Right ventricle myocardium inferior (tissue), 1 donor: ENCODE data around the gene TBCEL. TPM values are rescaled to one million over a fixed set of nuclear protein-coding genes. Genes with fewer than 3 reads are reported as not detected.

Experiments
- ATAC-seq: fragments of 200-7000 bp; cut with Tn5 transposase; one replicate; pipeline ENCODE4 v1.9.1; 2020; ENCODE audit warnings: mild to moderate bottlenecking, moderate library complexity
- DNase-seq: peaks from one replicate; pipeline ENCODE4 v3.0.0; 2021; ENCODE audit errors: missing footprints
- intact Hi-C: fragments of 100-400 bp; cut with DNase I; formaldehyde crosslinking; loops from one replicate; pipeline ENCODE4 v1.11.0; 2022
- long read RNA-seq: library from polyadenylated mRNA; unstranded; transcript quantifications from one replicate; pipeline ENCODE4 v2.0.0, GENCODE V29; 2021
- total RNA-seq: library from RNA; stranded (reverse); fragmentation: NEBNext Ultra II Directional; extraction: Animal tissue kit (Norgen Biotek cat#: 25700); gene quantifications from one replicate; pipeline ENCODE4 v1.2.1, GENCODE V29; 2021
- donor health status: DM: no; HTN: yes; CAD: no; lungs with severe emphysema.

Gene TBCEL, protein sequence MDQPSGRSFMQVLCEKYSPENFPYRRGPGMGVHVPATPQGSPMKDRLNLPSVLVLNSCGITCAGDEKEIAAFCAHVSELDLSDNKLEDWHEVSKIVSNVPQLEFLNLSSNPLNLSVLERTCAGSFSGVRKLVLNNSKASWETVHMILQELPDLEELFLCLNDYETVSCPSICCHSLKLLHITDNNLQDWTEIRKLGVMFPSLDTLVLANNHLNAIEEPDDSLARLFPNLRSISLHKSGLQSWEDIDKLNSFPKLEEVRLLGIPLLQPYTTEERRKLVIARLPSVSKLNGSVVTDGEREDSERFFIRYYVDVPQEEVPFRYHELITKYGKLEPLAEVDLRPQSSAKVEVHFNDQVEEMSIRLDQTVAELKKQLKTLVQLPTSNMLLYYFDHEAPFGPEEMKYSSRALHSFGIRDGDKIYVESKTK
- 25.2 TPM for total RNA-seq
- long read RNA-seq, full-length matches to known transcripts = 2 of 2 reads
- long read RNA-seq, partial matches to known transcripts = 0 of 2 reads
- long read RNA-seq, other reads (novel, unspliced or antisense) = 0 of 2 reads

DNA sequence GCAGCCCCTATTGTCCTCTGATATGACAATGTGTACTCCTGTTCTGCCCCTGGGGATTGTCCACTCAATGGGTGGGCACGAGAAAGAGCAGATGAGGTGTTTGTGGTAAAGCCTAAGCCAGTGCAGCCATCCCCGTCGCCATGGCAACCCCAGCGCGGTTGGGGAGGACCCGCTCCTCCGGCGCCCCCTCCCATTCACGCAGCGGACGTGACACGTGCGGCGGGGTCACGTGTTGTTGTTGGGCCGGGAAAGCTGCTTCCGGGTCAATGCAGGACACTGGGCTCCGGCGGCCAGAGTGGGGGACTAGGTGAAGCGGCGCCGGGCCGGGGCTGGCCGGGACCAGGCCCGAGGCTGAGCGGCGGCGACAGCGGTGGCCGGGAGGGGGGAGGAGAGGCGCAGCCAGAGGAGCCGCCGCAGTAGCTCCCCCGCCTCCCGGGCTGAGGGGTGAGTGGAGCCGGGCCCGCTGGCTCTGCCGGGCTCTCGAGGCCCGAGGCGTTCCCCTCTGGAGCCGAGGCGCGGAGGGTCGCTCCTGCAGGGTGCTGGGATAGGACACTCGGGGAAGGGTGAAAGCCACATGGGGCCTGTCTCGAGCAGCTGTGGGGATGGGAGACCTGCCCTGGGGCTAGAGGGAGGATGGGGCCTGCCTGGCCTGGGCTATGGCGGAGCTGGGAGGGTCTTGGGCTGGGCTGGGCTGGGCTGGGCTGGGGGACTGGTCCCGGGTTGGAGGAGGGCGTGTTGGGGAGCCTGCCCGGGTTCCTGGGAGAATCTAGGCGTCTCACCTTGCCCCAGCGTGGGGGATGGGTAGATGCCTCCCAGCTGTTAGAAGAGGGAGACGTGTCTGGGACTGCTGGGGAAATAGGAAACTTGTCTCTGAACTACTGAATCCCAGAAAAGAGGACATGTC, at the start of gene TBCEL:
TBCEL (plus strand) TSS at position 255 of the 904 bp plus-strand sequence. CDS start 21,589 bp downstream, outside the sequence.
- DNase-seq (peak; percentile 95), ATAC-seq (peak; percentile 90)
- intact Hi-C loops = no loop called here

- no peak for ATAC-seq
- intact Hi-C loops = no loop called here
- no peak for DNase-seq
Observed at GRCh38 chr11:120974466-120974865, 49.4 kb upstream of the TBCEL start.

DNA sequence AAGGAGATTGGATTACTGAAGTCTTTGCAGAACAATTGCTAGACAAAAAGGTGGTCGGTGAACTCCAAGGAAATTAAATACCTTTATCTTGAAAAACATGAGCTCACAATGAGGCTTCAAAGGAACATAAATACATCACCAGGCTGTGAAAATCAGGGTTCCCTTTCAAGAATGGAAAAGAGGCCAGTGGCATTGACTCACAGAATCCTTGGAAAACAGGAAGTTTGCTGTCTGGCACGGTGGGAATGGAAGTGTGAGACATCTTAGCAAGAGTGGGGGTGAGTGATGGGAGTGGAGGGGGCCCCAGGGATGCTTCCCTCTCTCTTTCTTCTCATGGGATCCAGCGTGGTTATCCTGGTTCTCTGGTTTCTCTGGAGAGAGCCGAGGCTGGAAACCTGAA, 48.9 kb upstream of the TBCEL start:
- no peak for ATAC-seq
- intact Hi-C loops = no loop called here
- DNase-seq = no peak

DNA sequence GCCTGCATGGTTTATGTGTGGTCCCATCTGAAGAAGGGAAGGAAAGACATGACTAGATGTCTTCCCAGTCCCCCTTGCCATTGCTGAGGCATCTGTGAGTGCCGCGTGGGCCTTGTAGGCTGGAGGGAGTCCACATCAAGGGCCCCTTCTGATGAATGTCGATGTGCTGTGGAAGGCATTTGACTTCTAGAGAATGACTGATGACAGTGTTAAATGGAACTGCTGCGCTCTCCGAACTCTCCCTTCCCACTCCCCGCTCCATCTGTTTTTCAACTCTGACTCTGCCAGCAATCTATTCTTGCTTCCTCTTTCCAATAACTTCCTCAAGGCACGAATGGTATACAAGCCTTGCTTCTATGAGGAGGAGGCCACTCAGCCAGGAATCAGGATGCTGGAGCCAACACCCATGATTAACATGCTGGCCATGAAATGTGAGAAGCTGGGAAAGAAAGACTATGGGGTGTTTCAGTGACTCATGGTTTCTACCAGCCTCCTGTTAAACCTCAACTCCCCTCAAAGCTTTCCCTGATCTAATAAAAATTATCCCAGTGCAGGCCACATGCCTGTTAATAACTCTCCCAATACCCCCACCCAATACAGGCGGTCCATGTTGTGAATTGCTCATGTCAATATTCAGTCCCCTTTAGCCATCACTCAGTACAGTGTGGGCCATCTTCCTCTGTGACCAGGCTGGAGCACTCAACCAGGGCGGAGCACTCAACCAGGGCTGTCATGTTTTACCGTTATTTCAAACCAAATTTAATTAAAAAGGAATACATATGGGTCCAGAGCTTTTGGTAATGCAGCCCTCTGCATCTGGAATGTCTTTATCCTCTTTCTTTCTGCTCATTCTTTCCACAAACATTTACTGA, 46.4 kb upstream of the TBCEL start:
- intact Hi-C loops = no loop called here
- ATAC-seq = no peak
- DNase-seq = no peak

DNA sequence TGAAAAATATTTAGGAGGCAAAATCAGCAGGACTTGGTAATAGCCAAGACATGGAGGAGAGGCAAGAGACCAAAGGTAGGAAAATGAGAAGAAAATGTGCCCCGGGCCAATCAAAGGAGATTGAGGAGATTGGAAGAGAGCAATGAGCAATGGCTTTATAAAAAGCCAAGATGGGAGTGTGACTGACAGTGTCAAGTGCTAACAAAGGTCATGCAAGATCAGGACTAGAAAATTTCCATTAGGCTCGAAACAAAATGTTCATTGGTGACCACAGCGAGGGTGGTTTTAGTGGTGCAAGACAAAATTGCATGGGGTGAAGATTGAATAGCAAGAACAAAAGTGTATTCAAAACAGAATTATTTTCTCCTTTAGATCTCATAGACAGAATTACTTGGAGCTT, 45.2 kb upstream of the TBCEL start:
- ATAC-seq (no peak), DNase-seq (no peak)
- intact Hi-C loops = no loop called here

DNA sequence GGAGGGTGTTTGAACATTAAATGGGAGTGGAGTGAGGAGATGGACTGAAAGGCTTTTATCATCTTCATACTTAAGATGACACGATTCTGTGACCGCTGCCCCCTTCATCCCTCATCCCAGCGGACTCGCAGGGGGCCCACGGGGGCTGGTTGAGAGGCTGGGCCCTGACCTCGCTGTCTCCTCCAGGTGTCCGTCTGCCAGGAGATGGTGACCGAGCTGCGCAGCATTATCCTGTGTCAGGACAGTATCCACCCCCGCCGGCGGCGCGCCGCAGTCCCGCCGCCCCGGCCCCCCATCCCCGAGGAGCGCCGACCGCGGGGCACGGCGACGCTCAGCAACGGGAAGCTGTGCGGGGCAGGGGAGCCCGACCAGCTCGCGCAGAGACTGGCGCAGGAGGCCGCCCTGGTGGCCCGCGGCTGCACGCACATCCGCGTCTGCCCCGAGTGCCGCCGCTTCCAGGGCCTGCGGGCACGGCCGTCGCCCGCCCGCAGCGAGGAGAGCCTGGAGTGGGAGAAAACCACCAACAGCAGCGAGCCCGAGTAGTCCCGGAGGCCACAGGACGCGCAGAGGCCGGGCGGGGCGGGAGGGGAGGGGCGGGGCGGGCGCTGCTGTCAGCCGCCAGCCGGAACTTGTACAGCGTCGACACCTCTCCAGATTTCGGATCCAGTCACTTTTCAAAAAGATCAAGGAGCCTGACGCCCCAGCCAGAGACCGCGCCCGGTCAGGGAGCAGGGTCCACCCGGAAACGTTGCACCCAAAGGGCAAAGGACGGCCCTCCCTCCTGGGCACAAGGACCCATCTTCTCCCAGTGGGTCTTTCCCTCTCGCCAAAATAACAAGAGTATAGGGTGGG, 38.0 kb upstream of the TBCEL start:
- intact Hi-C loops = no loop called here
- DNase-seq (no peak), ATAC-seq (peak; percentile 85)

DNA sequence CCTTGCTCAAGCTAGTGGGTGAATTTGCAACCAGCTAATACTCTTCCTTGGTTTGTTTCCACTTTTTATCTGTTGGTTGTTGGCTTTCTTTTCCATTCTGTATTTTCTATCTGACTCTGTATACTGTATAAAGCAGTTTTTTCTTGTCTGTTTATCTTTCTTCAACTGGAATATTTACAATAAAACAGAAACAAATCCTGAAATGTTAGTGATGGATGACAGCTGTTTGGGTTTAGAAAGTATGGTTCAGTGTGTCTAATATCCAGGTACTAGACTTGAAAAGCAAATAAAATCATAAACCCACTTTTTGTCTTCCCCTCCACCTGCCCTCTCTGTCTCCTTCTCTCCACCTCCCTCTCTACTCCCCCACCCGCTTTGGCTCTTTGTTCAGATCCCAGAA, 35.3 kb upstream of the TBCEL start:
- no peak for DNase-seq
- no peak for ATAC-seq
- intact Hi-C loops = no loop called here

GRCh38 chr11:120991830-120992686, 31.8 kb upstream of the TBCEL start:
- intact Hi-C loops = no loop called here
- DNase-seq (no peak), ATAC-seq (peak; percentile 20)

- no peak for ATAC-seq
- intact Hi-C loops = no loop called here
Observed at GRCh38 chr11:120994091-120994859, 29.6 kb upstream of the TBCEL start.

DNA sequence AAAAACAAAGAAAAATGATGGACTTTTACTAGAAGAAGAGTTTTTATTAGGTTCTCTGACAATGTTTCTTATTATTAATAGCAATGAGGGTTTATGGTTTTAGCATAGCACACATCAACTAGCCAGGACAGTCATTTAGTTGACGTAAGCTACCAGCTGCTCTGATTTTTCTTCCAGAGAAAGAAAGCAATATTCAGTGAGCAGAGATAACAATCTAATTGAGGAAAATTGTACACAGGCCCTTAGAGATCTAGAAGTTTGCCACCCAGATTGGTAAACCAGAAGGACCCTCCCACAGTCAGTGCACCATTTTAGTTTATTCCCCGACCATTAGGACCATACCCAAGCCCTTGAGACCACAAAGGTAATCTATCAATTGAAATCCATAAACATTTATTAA, 28.7 kb upstream of the TBCEL start:
- DNase-seq (no peak), ATAC-seq (no peak)
- intact Hi-C loops = no loop called here

More at GRCh38 chr11:120994091-120994859, 29.6 kb upstream of the TBCEL start:
- DNase-seq = no peak

DNA sequence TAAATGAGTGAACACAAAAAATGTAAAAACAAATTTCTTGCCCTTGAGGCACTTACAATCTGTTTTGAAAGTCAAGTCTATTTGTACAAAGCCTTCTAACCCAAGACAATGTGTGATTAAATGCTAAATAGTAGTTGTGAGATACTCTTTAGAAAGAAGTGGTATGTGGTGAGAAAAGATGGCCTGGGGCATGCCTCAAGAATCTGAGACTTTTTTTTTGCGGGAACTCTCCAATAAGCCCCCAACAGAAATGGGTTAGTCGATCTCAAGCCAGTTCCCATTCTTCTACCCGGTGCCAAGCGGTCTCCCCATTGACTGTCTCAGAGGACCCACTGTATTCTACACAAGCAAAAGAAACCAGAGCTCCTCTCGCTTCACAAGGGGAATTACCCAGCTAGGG, 26.9 kb upstream of the TBCEL start:
- ATAC-seq (no peak), DNase-seq (no peak)
- intact Hi-C loops = no loop called here

- ATAC-seq (no peak), DNase-seq (no peak)
- intact Hi-C loops = no loop called here
Observed at GRCh38 chr11:120998581-120998980, 25.3 kb upstream of the TBCEL start.

GRCh38 chr11:121004206-121004840, 19.6 kb upstream of the TBCEL start:
- intact Hi-C loops = no loop called here
- ATAC-seq (no peak), DNase-seq (no peak)

GRCh38 chr11:121006922-121007321, 17.0 kb upstream of the TBCEL start:
- DNase-seq (no peak), ATAC-seq (no peak)
- intact Hi-C loops = no loop called here

DNA sequence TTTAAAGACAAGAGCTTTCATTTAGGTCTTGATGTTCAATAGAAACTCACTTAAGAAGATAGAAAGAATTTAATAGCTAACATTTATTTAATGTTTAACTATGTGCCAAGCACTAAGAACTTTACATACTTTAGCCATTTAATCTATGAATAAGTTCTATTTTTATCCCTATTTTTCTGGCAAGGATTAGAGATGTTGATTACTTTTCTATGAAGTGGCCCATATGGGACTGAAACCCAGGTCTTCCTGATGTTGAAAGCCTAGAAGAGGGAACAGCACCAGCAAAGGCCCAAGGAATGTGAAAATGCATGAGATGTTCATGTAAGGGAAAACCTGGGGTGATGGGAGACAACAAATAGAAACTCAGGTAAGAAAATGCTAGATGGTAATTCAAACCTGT, 15.4 kb upstream of the TBCEL start:
- no peak for ATAC-seq
- DNase-seq = no peak
- intact Hi-C loops = no loop called here

GRCh38 chr11:121012091-121012490, 11.8 kb upstream of the TBCEL start:
- ATAC-seq = no peak
- intact Hi-C loops = no loop called here
- DNase-seq = no peak
